ENCODE data around the gene ATOX1.

Gene ATOX1

GRCh38 chr5:151695464-151695863 lies 63.0 kb downstream of the ATOX1 start:
- no peak for TF ChIP-seq CTCF (IDR thresholded peaks at IDR 0.05; ENCODE audit: insufficient read depth, low read depth, low read length, missing control alignments)
- no peak overlapping the region for H3K4me3 ChIP-seq (ENCODE audit: low read depth, low read length)
- DNase-seq (ENCODE audit: low read depth), result no peak

- no peak for DNase-seq (ENCODE audit: low read depth)
- no peak for TF ChIP-seq CTCF (IDR thresholded peaks at IDR 0.05; ENCODE audit: insufficient read depth, low read depth, low read length, missing control alignments)
- H3K4me3 ChIP-seq (ENCODE audit: low read depth, low read length), result no peak overlapping the region
Observed at GRCh38 chr5:151694035-151694485, 64.4 kb downstream of the ATOX1 start.

All from GM12865 (cell line).